Stimulated activated CD8-positive, alpha-beta memory T cell treated with anti-CD3 and anti-CD28 coated beads, Interleukin-12 subunit alpha, Interleukin-12 subunit beta, amount 100 ng/mL, for 24 hours (primary cell): ENCODE measurements around the gene CES4A.
"Not testable (repeated sequence)": the region's sequence is repeated elsewhere in the genome, so short reads cannot be mapped to it uniquely, and the experiment has no call there.

Source experiments
- DNase-seq: peaks from one replicate; pipeline ENCODE4 v3.0.0-alpha.2; 2020; ENCODE audit errors: extremely low read depth

CES4A gene

DNA sequence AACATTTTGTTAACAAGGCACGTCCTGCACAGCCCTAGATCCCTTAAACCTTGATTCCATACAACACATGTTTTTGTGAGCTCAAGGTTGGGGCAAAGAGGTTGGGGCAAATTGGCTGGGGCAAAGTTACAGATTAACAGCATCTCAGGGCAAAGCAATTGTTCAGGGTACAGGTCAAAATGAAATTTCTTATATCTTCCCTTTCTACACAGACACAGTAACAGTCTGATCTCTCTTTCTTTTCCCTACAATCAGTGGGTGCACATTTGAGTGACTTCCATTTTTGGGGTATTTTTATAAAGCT is 32.3 kb upstream of the CES4A start:
- not testable (repeated sequence) for DNase-seq

DNA sequence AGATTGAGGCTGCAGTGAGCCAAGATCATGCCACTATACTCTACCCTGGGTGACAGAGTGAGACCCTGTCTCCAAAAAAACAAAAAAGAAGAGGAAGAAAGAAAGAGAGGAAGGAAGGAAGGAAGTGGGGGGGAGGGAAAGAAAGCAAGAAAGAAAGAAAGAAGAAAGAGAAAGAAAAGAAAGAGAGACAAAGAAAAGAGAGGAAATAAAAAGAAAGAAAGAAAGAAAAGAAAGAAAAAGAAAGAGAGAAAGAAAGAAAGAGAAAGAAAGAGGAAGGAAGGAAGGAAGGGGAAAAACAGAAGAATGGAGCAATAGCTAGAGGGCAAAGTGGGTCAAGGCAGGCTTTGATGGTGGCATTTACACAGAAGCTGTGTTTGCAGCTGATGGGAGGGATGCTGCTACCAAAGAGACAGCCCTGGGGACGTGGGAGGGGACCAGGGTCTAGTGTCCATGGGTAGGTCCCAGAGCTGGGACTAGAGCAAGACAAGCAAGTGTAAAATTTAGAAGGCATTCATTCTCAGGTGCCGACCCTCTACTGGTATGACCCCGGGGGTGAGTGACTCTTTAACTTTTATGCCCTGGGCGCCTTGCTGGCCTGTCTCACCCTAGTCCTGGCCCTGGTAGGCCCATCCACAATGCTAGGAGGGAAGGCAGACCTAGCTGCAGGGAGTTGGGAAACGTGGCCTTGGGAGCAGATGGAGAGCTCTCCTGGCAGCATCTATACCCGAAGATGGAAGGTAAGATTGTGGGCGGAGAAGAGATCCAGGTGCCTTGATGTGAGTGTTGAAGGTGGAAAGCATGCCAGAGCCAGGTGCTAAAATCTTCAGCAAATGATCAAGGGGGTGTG is 29.3 kb upstream of the CES4A start:
- no peak for DNase-seq

DNA sequence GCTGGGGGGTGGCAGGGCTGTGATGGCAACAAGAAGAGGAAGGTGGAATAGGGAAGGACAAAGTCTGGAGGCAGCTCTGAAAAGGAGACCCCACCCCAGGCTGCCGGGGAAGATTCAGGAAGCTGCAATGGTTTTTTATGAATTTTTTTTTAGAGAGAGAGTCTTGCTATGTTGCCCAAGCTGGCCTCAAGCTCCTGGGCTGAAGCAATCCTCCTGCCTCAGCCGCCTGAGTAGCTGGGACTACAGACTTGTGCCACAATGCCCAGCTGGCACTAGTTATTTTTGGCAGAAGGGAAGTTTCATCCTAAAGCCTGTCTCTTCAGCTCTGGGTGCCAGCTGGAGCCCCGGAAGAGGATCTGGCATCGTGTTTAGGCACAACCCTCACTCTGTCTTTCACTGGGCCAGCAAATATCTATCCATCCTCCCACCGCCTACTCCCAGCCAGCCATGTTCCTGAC is 28.7 kb upstream of the CES4A start:
- no peak for DNase-seq

DNA sequence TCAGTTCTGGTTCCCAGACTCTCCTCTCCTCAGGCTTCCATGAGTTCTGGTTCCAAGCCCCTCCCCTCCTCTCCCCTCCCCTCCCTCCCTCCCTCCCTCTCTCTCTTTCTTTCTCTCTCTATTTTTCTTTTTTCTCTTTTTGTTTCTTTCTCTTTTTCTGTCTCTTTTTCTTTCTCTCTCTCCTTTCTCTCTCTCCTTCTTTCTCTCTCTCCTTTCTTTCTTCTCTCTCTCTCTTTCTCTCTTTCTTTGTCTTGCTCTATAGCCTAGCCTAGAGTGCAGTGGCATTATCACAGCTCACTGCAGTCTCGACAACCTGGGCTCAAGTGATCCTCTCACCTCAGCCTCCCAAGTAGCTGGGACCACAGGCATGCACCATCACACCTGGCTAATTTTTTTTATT is 28.1 kb upstream of the CES4A start:
- no peak for DNase-seq

DNA sequence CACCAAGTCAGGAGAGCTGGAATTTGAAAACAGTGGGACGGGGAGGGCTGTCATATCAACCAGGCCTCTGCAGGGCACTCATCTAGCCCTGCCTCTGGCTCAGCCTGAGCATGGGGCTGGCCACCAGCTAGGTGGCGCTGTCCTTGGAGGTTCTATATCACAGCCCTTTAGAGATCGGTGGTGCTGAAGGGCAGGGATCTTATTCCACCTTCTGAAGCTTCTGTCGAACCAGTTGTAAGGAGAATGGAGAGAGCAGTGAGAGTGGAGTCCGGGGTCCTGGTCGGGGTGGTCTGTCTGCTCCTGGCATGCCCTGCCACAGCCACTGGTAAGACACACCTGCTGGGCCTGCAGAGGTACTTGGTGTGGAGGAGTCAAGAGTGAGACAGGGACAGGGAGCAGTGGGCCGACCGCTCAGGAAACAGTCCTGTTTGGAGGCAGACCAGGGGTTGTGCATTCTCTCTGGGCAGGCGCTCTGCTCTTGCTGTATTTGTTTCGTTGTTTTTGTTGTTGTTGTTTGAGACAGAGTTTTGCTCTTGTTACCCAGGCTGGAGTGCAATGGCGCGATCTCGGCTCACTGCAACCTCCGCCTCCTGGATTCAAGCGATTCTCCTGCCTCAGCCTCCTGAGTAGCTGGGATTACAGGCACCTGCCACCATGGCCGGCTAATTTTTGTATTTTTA is 27.2 kb upstream of the CES4A start, which contains the start of gene CES3:
TSS of gene CES3 (plus strand) at position 202 of the 680 bp plus-strand sequence. CDS start at position 244, 42 bp downstream.
- no peak for DNase-seq

DNA sequence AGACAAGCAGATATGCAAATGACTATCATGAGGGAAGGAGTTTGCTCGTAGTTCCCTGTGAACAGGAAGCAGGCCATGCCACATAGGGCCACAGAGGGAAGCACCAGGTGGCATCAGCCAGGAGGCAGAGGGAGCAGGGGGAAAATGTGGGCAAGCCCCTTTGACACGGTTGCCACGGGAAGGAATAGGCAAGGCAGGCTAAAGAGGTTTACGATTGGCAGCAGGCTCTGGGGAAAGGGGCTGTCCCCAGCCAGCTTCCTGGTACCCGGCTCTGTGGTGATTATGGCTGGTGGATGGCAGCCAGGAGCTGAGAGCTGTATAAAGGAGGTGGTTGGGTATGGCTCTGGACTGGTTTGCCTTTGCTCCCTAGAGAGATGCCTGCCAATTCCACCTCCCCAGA is 26.5 kb upstream of the CES4A start:
- DNase-seq: no peak

DNA sequence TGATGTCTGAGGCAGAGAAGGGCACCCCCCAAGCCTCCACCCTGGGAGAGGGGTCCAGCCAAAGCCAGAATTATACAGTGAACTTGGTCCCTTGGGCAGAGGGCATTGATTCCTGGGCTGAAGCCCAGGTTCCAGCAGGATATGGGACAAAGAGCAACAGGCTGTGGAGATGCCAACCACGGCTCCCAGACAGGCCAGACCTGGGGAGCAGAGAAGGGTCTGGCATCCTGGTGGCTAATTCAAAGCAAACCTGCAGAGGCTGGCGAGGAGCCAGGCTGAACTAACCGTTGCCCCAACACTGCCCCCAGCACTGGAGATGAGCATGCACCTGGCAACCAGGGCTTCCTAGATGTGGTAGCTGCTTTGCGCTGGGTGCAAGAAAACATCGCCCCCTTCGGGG is 24.3 kb upstream of the CES4A start:
- DNase-seq: no peak

DNA sequence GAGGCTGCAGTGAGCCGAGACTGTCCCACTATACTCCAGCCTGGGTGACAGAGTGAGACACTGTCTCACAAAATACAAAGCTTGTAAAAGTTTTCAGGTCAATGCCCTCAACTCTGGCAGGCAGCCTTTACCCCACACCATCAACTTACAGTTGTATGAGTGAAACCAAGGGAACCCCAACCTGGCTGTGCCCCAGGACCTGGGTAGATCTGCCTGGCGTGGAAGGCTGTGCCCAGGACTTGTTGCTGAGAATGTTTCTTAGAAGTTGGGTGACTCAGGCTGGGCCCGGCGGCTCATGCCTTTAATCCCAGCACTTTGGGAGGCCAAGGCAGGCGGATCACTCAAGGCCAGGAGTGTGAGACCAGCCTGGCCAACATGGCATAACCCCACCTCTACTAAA is 19.5 kb upstream of the CES4A start:
- no peak for DNase-seq

DNA sequence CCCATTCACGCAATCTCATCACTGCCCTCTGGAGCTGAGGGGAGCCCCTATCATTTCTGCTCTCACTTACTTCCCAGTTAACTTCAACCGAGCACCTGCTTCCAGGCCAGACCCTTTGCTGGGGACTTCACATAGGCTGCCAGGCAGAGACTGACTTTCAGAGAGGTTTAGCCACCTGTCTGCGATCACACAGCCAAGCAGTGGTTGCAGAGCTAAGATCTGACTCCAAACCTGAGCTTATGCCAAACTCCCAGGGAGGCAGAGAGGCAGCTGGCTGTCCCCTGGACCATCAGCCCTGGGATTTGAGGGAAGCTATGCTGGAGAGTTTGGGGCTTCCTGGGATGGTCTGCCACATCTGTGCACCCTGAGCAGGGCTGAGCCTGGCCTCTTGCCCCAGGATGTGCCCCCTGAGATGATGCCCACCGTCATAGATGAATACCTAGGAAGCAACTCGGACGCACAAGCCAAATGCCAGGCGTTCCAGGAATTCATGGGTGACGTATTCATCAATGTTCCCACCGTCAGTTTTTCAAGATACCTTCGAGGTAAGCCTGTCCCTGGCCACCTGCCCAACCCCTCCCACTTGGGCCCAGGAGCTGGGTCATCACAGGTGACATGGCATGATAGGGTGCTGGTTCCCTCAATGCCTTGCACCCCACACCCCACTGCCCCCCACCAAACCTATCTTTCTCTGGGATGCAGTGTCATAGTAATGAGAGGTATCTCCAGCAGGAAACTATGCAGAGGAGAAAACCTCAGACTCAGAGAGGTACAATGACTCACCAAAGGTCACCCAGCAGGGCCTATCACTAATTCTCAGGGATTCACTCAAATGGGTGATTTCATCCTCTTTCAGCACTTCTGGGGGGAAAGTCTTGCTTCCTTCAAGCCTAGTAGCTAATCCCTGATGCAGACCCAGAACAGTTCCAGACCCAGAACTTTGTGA is 17.3 kb upstream of the CES4A start:
- DNase-seq: no peak

DNA sequence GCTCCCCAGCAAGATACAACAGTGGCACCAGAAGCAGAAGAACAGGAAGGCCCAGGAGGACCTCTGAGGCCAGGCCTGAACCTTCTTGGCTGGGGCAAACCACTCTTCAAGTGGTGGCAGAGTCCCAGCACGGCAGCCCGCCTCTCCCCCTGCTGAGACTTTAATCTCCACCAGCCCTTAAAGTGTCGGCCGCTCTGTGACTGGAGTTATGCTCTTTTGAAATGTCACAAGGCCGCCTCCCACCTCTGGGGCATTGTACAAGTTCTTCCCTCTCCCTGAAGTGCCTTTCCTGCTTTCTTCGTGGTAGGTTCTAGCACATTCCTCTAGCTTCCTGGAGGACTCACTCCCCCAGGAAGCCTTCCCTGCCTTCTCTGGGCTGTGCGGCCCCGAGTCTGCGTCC is 15.4 kb upstream of the CES4A start:
- no peak for DNase-seq

DNA sequence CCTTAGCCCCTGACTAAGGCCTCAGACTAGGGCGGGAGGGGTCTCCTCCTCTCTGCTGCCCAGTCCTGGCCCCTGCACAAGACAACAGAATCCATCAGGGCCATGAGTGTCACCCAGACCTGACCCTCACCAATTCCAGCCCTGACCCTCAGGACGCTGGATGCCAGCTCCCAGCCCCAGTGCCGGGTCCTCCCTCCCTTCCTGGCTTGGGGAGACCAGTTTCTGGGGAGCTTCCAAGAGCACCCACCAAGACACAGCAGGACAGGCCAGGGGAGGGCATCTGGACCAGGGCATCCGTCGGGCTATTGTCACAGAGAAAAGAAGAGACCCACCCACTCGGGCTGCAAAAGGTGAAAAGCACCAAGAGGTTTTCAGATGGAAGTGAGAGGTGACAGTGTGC is 14.7 kb upstream of the CES4A start:
- no peak for DNase-seq

DNA sequence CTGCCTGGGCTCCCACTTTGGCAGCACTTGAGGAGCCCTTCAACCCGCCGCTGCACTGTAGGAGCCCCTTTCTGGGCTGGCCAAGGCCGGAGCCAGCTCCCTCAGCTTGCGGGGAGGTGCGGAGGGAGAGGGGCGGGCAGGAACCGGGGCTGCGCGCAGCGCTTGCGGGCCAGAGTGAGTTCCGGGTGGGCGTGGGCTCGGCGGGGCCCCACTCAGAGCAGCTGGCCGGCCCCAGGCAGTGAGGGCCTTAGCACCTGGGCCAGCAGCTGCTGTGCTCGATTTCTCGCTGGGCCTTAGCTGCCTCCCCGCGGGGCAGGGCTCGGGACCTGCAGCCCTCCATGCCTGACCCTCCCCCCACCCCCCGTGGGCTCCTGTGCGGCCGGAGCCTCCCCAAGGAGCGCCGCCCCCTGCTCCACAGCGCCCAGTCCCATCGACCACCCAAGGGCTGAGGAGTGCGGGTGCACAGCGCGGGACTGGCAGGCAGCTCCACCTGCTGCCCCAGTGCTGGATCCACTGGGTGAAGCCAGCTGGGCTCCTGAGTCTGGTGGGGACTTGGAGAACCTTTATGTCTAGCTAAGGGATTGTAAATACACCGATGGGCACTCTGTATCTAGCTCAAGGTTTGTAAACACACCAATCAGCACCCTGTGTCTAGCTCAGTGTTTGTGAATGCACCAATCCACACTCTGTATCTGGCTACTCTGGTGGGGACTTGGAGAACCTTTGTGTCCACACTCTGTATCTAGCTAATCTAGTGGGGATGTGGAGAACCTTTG is 14.0 kb upstream of the CES4A start:
- not testable (repeated sequence) for DNase-seq

DNA sequence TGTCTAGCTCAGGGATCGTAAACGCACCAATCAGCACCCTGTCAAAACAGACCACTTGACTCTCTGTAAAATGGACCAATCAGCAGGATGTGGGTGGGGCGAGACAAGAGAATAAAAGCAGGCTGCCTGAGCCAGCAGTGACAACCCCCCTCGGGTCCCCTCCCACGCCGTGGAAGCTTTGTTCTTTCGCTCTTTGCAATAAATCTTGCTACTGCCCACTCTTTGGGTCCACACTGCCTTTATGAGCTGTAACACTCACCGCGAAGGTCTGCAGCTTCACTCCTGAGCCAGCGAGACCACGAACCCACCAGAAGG is 13.5 kb upstream of the CES4A start:
- DNase-seq: not testable (repeated sequence)

DNA sequence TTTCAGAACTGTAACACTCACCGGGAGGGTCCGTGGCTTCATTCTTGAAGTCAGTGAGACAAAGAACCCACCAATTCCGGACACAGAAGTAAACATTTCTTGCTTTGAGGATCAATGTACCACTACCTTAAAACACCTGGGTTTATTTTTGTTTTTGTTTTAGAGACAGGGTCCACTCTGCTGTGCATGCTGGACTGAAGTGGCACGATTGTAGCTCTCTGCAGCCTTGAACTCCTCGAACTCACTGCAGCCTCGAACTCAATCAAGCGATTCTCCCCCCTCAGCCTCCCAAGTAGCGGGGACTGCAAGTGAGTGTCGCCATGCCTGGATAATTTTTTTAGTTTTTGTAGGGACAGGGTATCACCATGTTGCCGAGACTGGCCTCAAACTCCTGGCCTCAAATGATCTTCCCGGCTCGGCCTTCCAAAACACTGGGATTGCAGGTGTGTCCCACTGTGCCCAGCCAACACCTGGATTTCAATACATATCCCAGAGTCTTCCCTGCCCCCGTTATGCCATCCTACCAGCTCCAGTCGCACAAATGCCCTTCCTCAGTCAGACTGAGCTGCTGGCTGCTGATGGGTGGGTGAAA is 13.0 kb upstream of the CES4A start:
- DNase-seq: no peak

DNA sequence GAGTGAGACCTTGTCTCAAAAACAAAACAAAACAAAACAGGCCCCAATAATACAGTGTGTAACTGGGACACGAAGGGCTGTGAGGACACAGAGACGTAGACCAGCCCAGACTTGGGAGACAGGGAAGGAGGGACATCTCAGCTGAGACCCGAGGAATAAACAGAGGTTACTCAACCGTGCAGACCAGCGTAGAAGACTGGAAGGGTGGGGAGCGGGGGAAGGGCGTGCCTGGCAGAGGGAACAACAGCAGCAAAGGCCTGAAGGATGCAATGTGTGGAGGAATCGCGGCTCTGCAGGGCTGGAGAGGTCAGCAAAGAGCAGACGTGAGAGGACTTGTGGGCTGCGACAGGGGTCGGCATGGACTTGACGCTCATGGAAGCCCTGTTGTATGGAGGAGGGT is 11.6 kb upstream of the CES4A start:
- no peak for DNase-seq

DNA sequence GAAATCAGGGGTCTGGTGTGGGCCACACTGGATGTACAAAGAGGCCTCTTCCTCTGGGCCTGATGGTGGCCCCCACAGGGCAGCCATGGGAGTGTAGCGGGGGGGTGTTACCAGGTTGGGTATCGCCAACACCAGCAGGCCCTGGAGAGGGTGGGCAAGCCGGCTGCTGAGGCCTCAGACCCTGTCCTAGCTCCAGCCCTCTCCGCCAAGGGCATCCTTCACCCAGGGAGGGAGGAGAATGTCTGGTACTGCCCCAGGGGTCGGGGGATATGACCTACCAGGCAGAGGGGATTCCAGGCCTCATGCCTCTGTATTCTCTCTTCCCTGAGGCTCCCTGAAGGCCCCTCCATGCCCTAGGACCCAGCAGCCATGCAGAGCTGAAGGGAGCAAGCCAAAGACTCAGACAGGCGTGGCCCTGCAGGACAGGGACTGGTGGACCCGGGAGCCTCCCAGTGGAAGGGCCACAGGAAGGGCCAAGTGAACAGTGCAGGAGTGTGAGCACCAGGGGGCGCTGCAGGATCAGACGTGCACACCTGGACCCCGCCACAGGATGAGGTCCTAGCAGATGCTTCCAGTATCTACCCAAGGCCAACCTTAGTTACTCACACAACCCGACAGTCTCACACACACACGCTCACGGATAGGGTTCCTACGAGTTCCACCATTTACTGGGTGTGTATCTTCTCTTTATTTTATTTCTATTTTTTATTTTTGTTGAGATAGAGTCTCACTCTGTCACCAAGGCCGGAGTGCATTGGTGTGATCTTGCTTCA is 10.9 kb upstream of the CES4A start:
- DNase-seq: peak; percentile 69

DNA sequence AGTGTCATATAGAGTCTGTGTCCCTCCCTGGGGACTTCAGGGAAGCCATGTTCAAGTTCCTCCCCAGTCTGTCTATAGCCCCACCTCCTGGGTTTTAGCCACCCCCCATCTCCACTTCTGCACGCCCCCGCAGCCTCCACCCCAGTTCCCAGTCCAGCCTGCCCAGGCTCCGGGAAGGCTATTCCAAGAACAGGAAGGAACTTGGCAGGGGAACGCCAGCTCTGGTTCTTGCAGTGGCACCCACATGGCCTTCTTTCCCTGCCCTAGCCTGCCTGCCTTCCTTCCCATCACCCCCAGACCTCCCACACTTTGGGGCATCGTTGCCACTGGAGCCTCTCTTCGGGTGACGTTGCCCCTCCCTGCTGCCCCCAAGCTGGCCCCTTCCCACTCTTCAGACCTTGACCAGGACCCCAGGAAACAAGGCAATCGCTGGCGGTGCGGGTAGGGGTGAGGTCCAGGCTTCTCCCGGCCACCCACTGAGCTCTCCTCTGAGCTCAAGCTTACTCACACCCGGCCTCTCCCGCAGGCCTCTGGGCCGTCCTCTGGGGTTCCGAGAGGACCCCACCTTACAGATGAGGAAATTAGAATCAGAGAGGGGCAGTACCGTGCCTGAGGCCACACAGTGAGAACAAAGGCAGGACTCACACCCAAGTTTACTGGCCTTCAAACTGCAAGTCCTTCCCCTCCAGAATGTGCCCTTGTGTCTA is 9.2 kb upstream of the CES4A start:
- no peak for DNase-seq

DNA sequence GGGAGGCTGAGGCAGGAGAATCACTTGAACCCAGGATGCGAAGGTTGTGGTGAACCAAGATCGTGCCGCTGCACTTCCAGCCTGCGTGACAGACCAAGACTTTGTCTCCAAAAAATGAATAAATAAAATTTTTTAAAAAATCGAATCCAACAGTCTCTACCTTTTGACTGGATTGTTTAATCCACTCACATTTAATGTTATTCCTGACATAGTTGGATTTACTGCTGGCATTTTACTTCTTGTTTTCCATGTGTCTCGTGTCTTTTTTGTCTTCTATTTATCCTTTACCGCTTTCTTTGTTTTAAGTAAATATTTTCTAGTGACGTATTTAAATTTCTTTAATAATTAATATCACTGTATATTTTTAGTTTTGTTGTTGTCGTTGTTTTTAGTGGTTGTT is 5.4 kb upstream of the CES4A start:
- DNase-seq: no peak

DNA sequence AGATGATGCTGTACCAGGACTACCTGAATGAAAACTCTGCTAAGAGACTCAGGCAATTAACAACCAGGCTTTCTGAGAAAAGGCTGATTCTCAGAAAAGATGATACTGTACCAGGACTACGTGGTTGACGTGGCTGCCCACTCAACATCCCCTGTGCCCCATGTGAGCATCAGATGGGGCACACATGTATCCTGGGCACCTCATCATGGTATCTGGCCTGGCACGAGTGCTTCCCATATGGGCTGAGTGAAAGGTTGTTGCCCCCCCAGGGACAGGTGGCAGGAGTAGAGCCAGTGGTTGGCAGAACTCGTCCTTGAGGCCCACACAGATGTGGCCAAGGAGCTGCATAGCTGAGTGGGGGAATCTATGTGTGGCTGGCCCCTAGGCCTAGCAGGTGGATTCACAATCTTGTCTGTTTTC is 3.5 kb upstream of the CES4A start:
- no peak for DNase-seq

DNA sequence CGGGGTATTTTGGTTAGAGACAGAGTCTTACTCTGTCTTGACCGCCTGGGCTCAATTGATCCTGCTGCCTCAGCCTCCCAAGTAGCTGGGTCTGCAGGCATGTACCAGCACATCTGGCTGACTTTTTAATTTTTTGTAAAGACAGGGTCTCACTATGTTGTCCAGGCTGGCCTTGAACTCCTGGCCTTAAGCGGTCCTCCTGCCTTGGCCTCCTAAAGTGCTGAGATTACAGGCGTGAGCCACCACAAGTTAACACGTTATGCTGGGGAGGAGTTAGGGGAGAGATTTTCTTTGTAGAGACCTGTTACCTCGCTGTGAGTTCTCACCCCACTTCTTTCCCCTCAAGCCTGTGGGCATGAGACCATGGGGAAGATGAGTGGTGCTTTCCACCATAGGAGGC is 1.8 kb upstream of the CES4A start:
- no peak for DNase-seq
